ENCODE results near the gene CMTM8.
A peak's percentile ranks its signal among the peaks of the same experiment; 100 is the strongest.

CMTM8 gene

GRCh38 chr3:32413845-32414521 lies 175.5 kb downstream of the CMTM8 start:
- DNase-seq, result peak; percentile 83 to 91

GRCh38 chr3:32414522-32415202 lies 176.2 kb downstream of the CMTM8 start:
- DNase-seq, result peak in 1 of 2 experiments; percentile 39

GRCh38 chr3:32419742-32420125 lies 181.3 kb downstream of the CMTM8 start:
- DNase-seq, result no peak
